Psoas muscle (tissue), 8 donors: Measurements from ENCODE around the gene TMEM184B. TPM values are rescaled to one million over a fixed set of nuclear protein-coding genes. Genes with fewer than 3 reads are reported as not detected.

Experiments
- ATAC-seq, 4 donors: fragments of 200-7000 bp; cut with Tn5 transposase; one replicate each; pipeline ENCODE4 v1.9.1; 2020; ENCODE audit warnings: moderate library complexity in 3 of 4, mild to moderate bottlenecking in 2 of 4
- DNase-seq, 2 donors: peaks; one replicate each; pipeline ENCODE4 v3.0.0-alpha.2; 2020
- H3K27ac ChIP-seq: fragments of 200-600 bp; one replicate; pipeline ENCODE4 v1.8.0; 2022
- H3K27me3 ChIP-seq, 3 donors: fragments of 200-600 bp in 1 of 3; one replicate each; pipeline versions ENCODE4 v1.6.1 to v1.8.0; 2013 to 2022; ENCODE audit warnings: low read length in 2 of 3, mild to moderate bottlenecking in 2 of 3, moderate library complexity in 1 of 3; ENCODE audit not compliant: insufficient read depth in 3 of 3
- H3K36me3 ChIP-seq, 2 donors: fragments of 200-600 bp in 1 of 2; one replicate each; pipeline versions ENCODE4 v1.6.1 to v1.8.0; 2013 to 2022; ENCODE audit warnings: low read depth in 1 of 2, mild to moderate bottlenecking in 1 of 2, moderate library complexity in 1 of 2; ENCODE audit not compliant: insufficient read depth in 1 of 2
- H3K4me1 ChIP-seq: fragments of 200-600 bp; one replicate; pipeline ENCODE4 v1.8.0; 2022
- H3K4me3 ChIP-seq: fragments of 200-600 bp; one replicate; pipeline ENCODE4 v1.8.0; 2022; ENCODE audit warnings: mild to moderate bottlenecking
- H3K9me3 ChIP-seq: fragments of 200-600 bp; one replicate; pipeline ENCODE4 v1.8.0; 2022
- CTCF ChIP-seq: fragments of 200-600 bp; IDR thresholded peaks from one replicate; pipeline ENCODE4 v1.8.0; 2022; ENCODE audit warnings: antibody characterized with exemption
- WGBS, 3 donors: extraction: QIAGEN DNeasy Blood & Tissue Kit; methylation state at CpG; one replicate each; pipeline versions ENCODE4 v1.1.6 to v1.1.7; 2013; 5-methylcytosine and 5-hydroxymethylcytosine counted together
- intact Hi-C, 2 donors: fragments of 100-400 bp; cut with DNase I; formaldehyde crosslinking; loops; one replicate each; pipeline versions ENCODE4 v1.11.0 to v1.14.2; 2022
- polyA plus RNA-seq, 3 donors: library from polyadenylated mRNA; stranded (reverse); fragments of 200-250 nt; gene quantifications; one replicate each; pipeline ENCODE4 v1.2.3, GENCODE V29; 2013
- total RNA-seq, 4 donors: library from RNA; stranded (reverse); fragmentation: NEBNext Ultra II Directional in 2 of 4; extraction: Animal tissue kit (Norgen Biotek cat#: 25700) in 2 of 4; gene quantifications; one replicate each; pipeline versions ENCODE4 v1.2.1 to v1.2.4, GENCODE V29; 2021 to 2023
- donor health status: healthy with polysubstance abuse.
- donor health status: DM: no; HTN: no; CAD: no; lungs with moderate emphysema.
- donor health status: Bipolar disorder and iron deficiency.
- donor health status: healthy.
- donor health status: DM: yes; HTN: yes; CAD: no.
- donor health status: DM: no; HTN: no; CAD: no.
- donor health status: DM: no; HTN: no; CAD: no.
- donor health status: DM: yes; HTN: yes; CAD: no.

The TMEM184B gene
- total and polyA plus RNA-seq, 7 donors: 13.6 to 40.3 (median 26.4) TPM

- peaks cover 0 to 11% of the 10 kb centered on the region in 2 donors for H3K36me3 ChIP-seq
- DNase-seq (no peak), ATAC-seq (no peak)
- no peaks in the 10 kb centered on the region for H3K9me3 ChIP-seq
- intact Hi-C loops: no loop called here
- peaks cover 70% of the 10 kb centered on the region for H3K4me1 ChIP-seq
- no peaks in the 10 kb centered on the region for H3K27me3 ChIP-seq
- 54 to 70% (median 59%) methylated on average over 4 of the region's 4 CpGs for WGBS, 3 donors
- no peak for TF ChIP-seq CTCF
- H3K4me3 ChIP-seq: peak overlapping the region; percentile 2
- peak overlapping the region; percentile 96 for H3K27ac ChIP-seq
These were observed 38.5 kb upstream of the TMEM184B start for GRCh38 chr22:38311323-38311620.

- WGBS, 3 donors: 46 to 55% (median 49%) methylated on average over 18 of the region's 18 CpGs
- peak overlapping the region; percentile 22 for H3K4me3 ChIP-seq
- TF ChIP-seq CTCF: no peak
- H3K4me1 ChIP-seq: peaks cover 75% of the 10 kb centered on the region
- DNase-seq: peak in 1 of 2 donors; percentile 69
- peaks cover 0 to 11% of the 10 kb centered on the region in 2 donors for H3K36me3 ChIP-seq
- H3K27ac ChIP-seq: peak overlapping the region; percentile 96
- peak in 1 of 4 donors; percentile 18 for ATAC-seq
- H3K9me3 ChIP-seq: no peaks in the 10 kb centered on the region
- intact Hi-C loops: no loop called here
- no peaks in the 10 kb centered on the region for H3K27me3 ChIP-seq
These were observed 37.9 kb upstream of the TMEM184B start for GRCh38 chr22:38310518-38311322.

GRCh38 chr22:38309614-38310517, 37.1 kb upstream of the TMEM184B start:
- intact Hi-C loops: loop anchor here in 1 of 2 donors (5.0 kb wide), 1 partner anchor 48 kb away; no protein-coding TSS in a partner anchor
- peak; percentile 23 to 69 (median 47) for ATAC-seq
- no peaks in the 10 kb centered on the region for H3K27me3 ChIP-seq
- peak overlapping the region; percentile 96 for H3K27ac ChIP-seq
- DNase-seq: peak in 1 of 2 donors; percentile 66
- H3K36me3 ChIP-seq: peaks cover 0 to 11% of the 10 kb centered on the region in 2 donors
- no peaks in the 10 kb centered on the region for H3K9me3 ChIP-seq
- WGBS, 3 donors: 29 to 52% (median 32%) methylated on average over 18 of the region's 18 CpGs
- peak overlapping the region; percentile 22 for H3K4me3 ChIP-seq
- H3K4me1 ChIP-seq: peaks cover 81% of the 10 kb centered on the region
- TF ChIP-seq CTCF: no peak

GRCh38 chr22:38308791-38309498, 36.1 kb upstream of the TMEM184B start:
- H3K27me3 ChIP-seq: no peaks in the 10 kb centered on the region
- no peak for DNase-seq
- H3K27ac ChIP-seq: peak overlapping the region; percentile 96
- peaks cover 0 to 11% of the 10 kb centered on the region in 2 donors for H3K36me3 ChIP-seq
- peaks cover 81% of the 10 kb centered on the region for H3K4me1 ChIP-seq
- WGBS, 3 donors: 66 to 81% (median 72%) methylated on average over 10 of the region's 10 CpGs
- intact Hi-C loops: loop anchor here in 1 of 2 donors (5.0 kb wide), 1 partner anchor 47 kb away; no protein-coding TSS in a partner anchor
- H3K4me3 ChIP-seq: no peak overlapping the region
- no peak for TF ChIP-seq CTCF
- no peak for ATAC-seq
- no peaks in the 10 kb centered on the region for H3K9me3 ChIP-seq
